WTC11 (cell line): ENCODE results near the gene MTFR2. TPM values are rescaled to one million over a fixed set of nuclear protein-coding genes. Genes with fewer than 3 reads are reported as not detected.

Source experiments
- ATAC-seq: fragments of 200-7000 bp; cut with Tn5 transposase; 2 replicates; pipeline ENCODE4 v1.10.0; 2021; ENCODE audit warnings: mild to moderate bottlenecking, moderate library complexity
- CTCF ChIA-PET: fragments of 300-600 bp; sonication (Branson Sonifier 250); formaldehyde crosslinking; loops from one replicate; lab custom pipeline; 2021; ENCODE audit warnings: antibody characterized with exemption; lab: Charles Lee
- POLR2A ChIA-PET: fragments of 350-600 bp; sonication (Branson Sonifier 250); formaldehyde crosslinking; loops from one replicate; lab custom pipeline; 2021; ENCODE audit warnings: antibody characterized with exemption; lab: Charles Lee
- DNase-seq: peaks from one replicate; pipeline ENCODE4 v3.0.0; 2021; ENCODE audit warnings: low spot score
- H3K27ac Mint-ChIP-seq: 2 replicates; pipeline ENCODE4 v1.8.0; 2021; ENCODE audit warnings: mixed read lengths
- H3K27me3 Mint-ChIP-seq: 2 replicates; pipeline ENCODE4 v1.8.0; 2021; ENCODE audit warnings: low read depth, mild to moderate bottlenecking, moderate library complexity, mixed read lengths
- H3K36me3 Mint-ChIP-seq: 2 replicates; pipeline ENCODE4 v1.8.0; 2021; ENCODE audit warnings: mixed read lengths
- H3K4me1 Mint-ChIP-seq: 2 replicates; pipeline ENCODE4 v1.8.0; 2022; ENCODE audit warnings: mixed read lengths
- H3K4me3 Mint-ChIP-seq: 2 replicates; pipeline ENCODE4 v1.8.0; 2021; ENCODE audit warnings: mild to moderate bottlenecking, moderate library complexity, mixed read lengths
- H3K9me3 Mint-ChIP-seq: 2 replicates; pipeline ENCODE4 v1.8.0; 2021; ENCODE audit warnings: mixed read lengths
- CREM ChIP-seq: sonication (generic); formaldehyde crosslinking; IDR thresholded peaks from 2 replicates; pipeline ENCODE4 v1.8.1; 2022; ENCODE audit warnings: mild to moderate bottlenecking, missing genetic modification reagents, moderate library complexity
- E2F1 ChIP-seq: sonication (generic); formaldehyde crosslinking; IDR thresholded peaks from 2 replicates; pipeline ENCODE4 v1.8.0; 2022; ENCODE audit warnings: mild to moderate bottlenecking, missing genetic modification reagents
- ETV6 ChIP-seq: sonication (generic); formaldehyde crosslinking; IDR thresholded peaks from 2 replicates; pipeline ENCODE4 v1.8.1; 2022; ENCODE audit warnings: mild to moderate bottlenecking, missing genetic modification reagents
- FOXP1 ChIP-seq: sonication (generic); formaldehyde crosslinking; IDR thresholded peaks from 2 replicates; pipeline ENCODE4 v1.8.0; 2022; ENCODE audit warnings: missing genetic modification reagents, mild to moderate bottlenecking, moderate library complexity, borderline replicate concordance
- FOXP4 ChIP-seq: sonication (generic); formaldehyde crosslinking; IDR thresholded peaks from 2 replicates; pipeline ENCODE4 v1.8.0; 2022; ENCODE audit warnings: mild to moderate bottlenecking, missing genetic modification reagents
- HMGXB4 ChIP-seq: sonication (generic); formaldehyde crosslinking; IDR thresholded peaks from 2 replicates; pipeline ENCODE4 v1.8.1; 2023; ENCODE audit warnings: mild to moderate bottlenecking, moderate library complexity, missing genetic modification reagents
- IRF2 ChIP-seq: sonication (generic); formaldehyde crosslinking; IDR thresholded peaks from 2 replicates; pipeline ENCODE4 v1.8.0; 2022; ENCODE audit warnings: low read depth, missing genetic modification reagents, borderline replicate concordance
- KAT7 ChIP-seq: sonication (generic); formaldehyde crosslinking; IDR thresholded peaks from 2 replicates; pipeline ENCODE4 v1.8.1; 2023; ENCODE audit warnings: missing genetic modification reagents, mild to moderate bottlenecking, borderline replicate concordance
- NFYB ChIP-seq: sonication (generic); formaldehyde crosslinking; conservative IDR thresholded peaks from 2 replicates; pipeline ENCODE4 v1.8.0; 2022; ENCODE audit warnings: low read depth, missing genetic modification reagents
- NR2C2 ChIP-seq: sonication (generic); formaldehyde crosslinking; IDR thresholded peaks from 2 replicates; pipeline ENCODE4 v1.8.0; 2022; ENCODE audit warnings: mild to moderate bottlenecking, missing genetic modification reagents
- NR3C1 ChIP-seq: sonication (generic); formaldehyde crosslinking; conservative IDR thresholded peaks from 2 replicates; pipeline ENCODE4 v1.8.1; 2023; ENCODE audit warnings: low read depth, mild to moderate bottlenecking, missing genetic modification reagents
- OVOL2 ChIP-seq: fragments of 250-450 bp; sonication (Bioruptor Pico); IDR thresholded peaks from 2 replicates; pipeline ENCODE4 v1.9.0; 2021; ENCODE audit warnings: mild to moderate bottlenecking, borderline replicate concordance
- RORB ChIP-seq: fragments of 250-450 bp; sonication (Bioruptor Pico); IDR thresholded peaks from 2 replicates; pipeline ENCODE4 v1.9.0; 2021; ENCODE audit warnings: mild to moderate bottlenecking
- SMAD4 ChIP-seq: sonication (generic); formaldehyde crosslinking; IDR thresholded peaks from 2 replicates; pipeline ENCODE4 v1.8.0; 2022; ENCODE audit warnings: mild to moderate bottlenecking, missing genetic modification reagents
- STAT6 ChIP-seq: sonication (generic); formaldehyde crosslinking; conservative IDR thresholded peaks from 2 replicates; pipeline ENCODE4 v1.8.1; 2023; ENCODE audit warnings: mild to moderate bottlenecking, low read depth, missing genetic modification reagents, moderate library complexity
- ZBTB21 ChIP-seq: sonication (generic); formaldehyde crosslinking; IDR thresholded peaks from 2 replicates; pipeline ENCODE4 v1.8.1; 2023; ENCODE audit warnings: mild to moderate bottlenecking, missing genetic modification reagents, borderline replicate concordance
- ZNF219 ChIP-seq: sonication (generic); formaldehyde crosslinking; IDR thresholded peaks from 2 replicates; pipeline ENCODE4 v1.8.0; 2023; ENCODE audit warnings: missing genetic modification reagents, mild to moderate bottlenecking, borderline replicate concordance
- ZNF425 ChIP-seq: fragments of 250-450 bp; sonication (Bioruptor Pico); conservative IDR thresholded peaks from 2 replicates; pipeline ENCODE4 v1.9.0; 2021; ENCODE audit warnings: mild to moderate bottlenecking
- total RNA-seq: library from RNA; stranded (reverse); gene quantifications from 3 replicates; pipeline ENCODE4 v1.2.3, GENCODE V29; 2021
- TF ChIP-seq, protein P1 (sequence below): sonication (generic); formaldehyde crosslinking; IDR thresholded peaks from 2 replicates; pipeline ENCODE4 v1.8.0; 2022; ENCODE audit warnings: mild to moderate bottlenecking, missing genetic modification reagents
- TF ChIP-seq, protein P2 (sequence below): sonication (generic); formaldehyde crosslinking; IDR thresholded peaks from 2 replicates; pipeline ENCODE4 v1.8.1; 2022; ENCODE audit warnings: mild to moderate bottlenecking, moderate library complexity, missing genetic modification reagents
- TF ChIP-seq, protein P3 (sequence below): fragments of 250-450 bp; sonication (Bioruptor Pico); IDR thresholded peaks from 2 replicates; pipeline ENCODE4 v2.1.2; 2022; ENCODE audit warnings: mild to moderate bottlenecking, moderate library complexity

The MTFR2 gene
- total RNA-seq, 1 experiment from 2014 or later, result 8.5 TPM

DNA sequence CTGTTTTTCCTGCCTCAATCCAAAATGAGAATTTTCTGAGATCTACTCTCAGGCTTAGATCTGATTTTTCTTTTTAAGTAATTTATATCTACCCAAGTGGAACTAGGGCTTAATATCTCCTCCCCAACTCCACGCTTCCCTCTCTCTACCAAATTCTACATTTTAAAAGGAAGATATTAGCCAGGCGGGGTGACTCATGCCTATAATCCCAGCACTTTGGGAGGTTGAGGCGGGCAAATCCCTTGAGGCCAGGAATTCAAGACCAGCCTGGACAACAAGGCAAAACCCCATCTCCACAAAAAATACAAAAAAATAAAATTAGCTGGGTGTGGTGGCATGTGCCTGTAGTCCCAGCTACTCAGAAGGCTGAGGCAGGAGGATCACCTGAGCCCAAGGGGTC lies 61.0 kb downstream of the MTFR2 start (continued):
- TF ChIP-seq HMGXB4 (CRISPR knock-in tag) (no peak), ZBTB21 (no peak), FOXP1 (CRISPR knock-in tag) (no peak)
- TF ChIP-seq, protein P1, sequence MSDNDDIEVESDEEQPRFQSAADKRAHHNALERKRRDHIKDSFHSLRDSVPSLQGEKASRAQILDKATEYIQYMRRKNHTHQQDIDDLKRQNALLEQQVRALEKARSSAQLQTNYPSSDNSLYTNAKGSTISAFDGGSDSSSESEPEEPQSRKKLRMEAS (CRISPR knock-in tag), result no peak
- TF ChIP-seq, protein P2, sequence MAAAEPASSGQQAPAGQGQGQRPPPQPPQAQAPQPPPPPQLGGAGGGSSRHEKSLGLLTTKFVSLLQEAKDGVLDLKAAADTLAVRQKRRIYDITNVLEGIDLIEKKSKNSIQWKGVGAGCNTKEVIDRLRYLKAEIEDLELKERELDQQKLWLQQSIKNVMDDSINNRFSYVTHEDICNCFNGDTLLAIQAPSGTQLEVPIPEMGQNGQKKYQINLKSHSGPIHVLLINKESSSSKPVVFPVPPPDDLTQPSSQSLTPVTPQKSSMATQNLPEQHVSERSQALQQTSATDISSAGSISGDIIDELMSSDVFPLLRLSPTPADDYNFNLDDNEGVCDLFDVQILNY (CRISPR knock-in tag), result no peak
- TF ChIP-seq, protein P3, sequence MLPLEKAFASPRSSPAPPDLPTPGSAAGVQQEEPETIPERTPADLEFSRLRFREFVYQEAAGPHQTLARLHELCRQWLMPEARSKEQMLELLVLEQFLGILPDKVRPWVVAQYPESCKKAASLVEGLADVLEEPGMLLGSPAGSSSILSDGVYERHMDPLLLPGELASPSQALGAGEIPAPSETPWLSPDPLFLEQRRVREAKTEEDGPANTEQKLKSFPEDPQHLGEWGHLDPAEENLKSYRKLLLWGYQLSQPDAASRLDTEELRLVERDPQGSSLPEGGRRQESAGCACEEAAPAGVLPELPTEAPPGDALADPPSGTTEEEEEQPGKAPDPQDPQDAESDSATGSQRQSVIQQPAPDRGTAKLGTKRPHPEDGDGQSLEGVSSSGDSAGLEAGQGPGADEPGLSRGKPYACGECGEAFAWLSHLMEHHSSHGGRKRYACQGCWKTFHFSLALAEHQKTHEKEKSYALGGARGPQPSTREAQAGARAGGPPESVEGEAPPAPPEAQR (CRISPR knock-in tag), result no peak

- CTCF ChIA-PET, result interaction anchor here (1.4 kb wide), 1 partner anchor 14 kb away, joined by 4 read pairs; no protein-coding TSS in a partner anchor
- no peak for TF ChIP-seq OVOL2
- TF ChIP-seq FOXP4 (CRISPR knock-in tag), result no peak
- no peak for TF ChIP-seq ZNF425 (CRISPR knock-in tag)
- TF ChIP-seq ETV6 (CRISPR knock-in tag), result no peak
- TF ChIP-seq E2F1 (CRISPR knock-in tag), result no peak
- no peak for TF ChIP-seq SMAD4 (CRISPR knock-in tag)
- TF ChIP-seq NR2C2, result no peak
- POLR2A ChIA-PET, result no interaction called here
- Mint-ChIP-seq H3K36me3 (no peaks in the 10 kb centered on the region), H3K4me1 (no peaks in the 10 kb centered on the region), H3K27ac (no peak overlapping the region), H3K9me3 (no peaks in the 10 kb centered on the region), H3K4me3 (no peak overlapping the region), H3K27me3 (no peaks in the 10 kb centered on the region; the same call in 1 of the 2 replicates)
- DNase-seq, result no peak
- no peak for ATAC-seq
Observed at GRCh38 chr6:136188486-136188885, 61.6 kb downstream of the MTFR2 start.

GRCh38 chr6:136186363-136186762 lies 63.7 kb downstream of the MTFR2 start:
- POLR2A ChIA-PET, result no interaction called here
- CTCF ChIA-PET, result no interaction called here
- Mint-ChIP-seq H3K36me3 (no peaks in the 10 kb centered on the region), H3K4me1 (no peaks in the 10 kb centered on the region), H3K27ac (no peak overlapping the region), H3K9me3 (no peaks in the 10 kb centered on the region), H3K4me3 (no peak overlapping the region), H3K27me3 (no peaks in the 10 kb centered on the region; the same call in 1 of the 2 replicates)
- DNase-seq (no peak), ATAC-seq (no peak)
- TF ChIP-seq RORB (CRISPR knock-in tag), result no peak
- no peak for TF ChIP-seq STAT6 (CRISPR knock-in tag)
- no peak for TF ChIP-seq KAT7 (CRISPR knock-in tag)
- no peak for TF ChIP-seq NR2C2
- TF ChIP-seq NR3C1, result no peak
- TF ChIP-seq IRF2 (CRISPR knock-in tag), result no peak
- no peak for TF ChIP-seq CREM
- no peak for TF ChIP-seq ZNF219 (CRISPR knock-in tag)
- no peak for TF ChIP-seq NFYB
